GM12891 (cell line): ENCODE results near the gene TMEM215. TPM values are rescaled to one million over a fixed set of nuclear protein-coding genes. Genes with fewer than 3 reads are reported as not detected.

ENCODE experiments used
- DNase-seq: peaks from one replicate; pipeline ENCODE4 v3.0.0; 2011; ENCODE audit warnings: low spot score; ENCODE audit not compliant: insufficient read length
- FAIRE-seq: peaks from 2 replicates; lab custom pipeline; 2011; peaks lifted over from hg19 to GRCh38; lab: Jason Lieb, UNC
- PAX5 ChIP-seq: IDR thresholded peaks from 2 replicates; pipeline ENCODE4 v1.6.1; 2011; ENCODE audit warnings: low read length, moderate library complexity, mild to moderate bottlenecking; ENCODE audit not compliant: insufficient read depth, severe bottlenecking
- POLR2A ChIP-seq: IDR thresholded peaks from 2 replicates; pipeline ENCODE4 v1.6.1; 2011; ENCODE audit warnings: low read depth, low read length, control low read depth
- POLR2AphosphoS5 ChIP-seq: IDR thresholded peaks from 2 replicates; pipeline ENCODE4 v1.6.1; 2011; ENCODE audit warnings: low read depth, low read length, control low read depth
- POU2F2 ChIP-seq: IDR thresholded peaks from 2 replicates; pipeline ENCODE4 v1.6.1; 2011; ENCODE audit warnings: low read depth, mild to moderate bottlenecking, control low read depth, low read length, moderate library complexity
- SPI1 ChIP-seq: IDR thresholded peaks from 2 replicates; pipeline ENCODE4 v1.6.1; 2011; ENCODE audit warnings: low read depth, low read length, control low read depth
- TAF1 ChIP-seq: IDR thresholded peaks from 2 replicates; pipeline ENCODE4 v1.6.1; 2011; ENCODE audit warnings: low read depth, low read length, control low read depth
- polyA plus RNA-seq: library from polyadenylated mRNA; unstranded; fragments of >200 nt; gene quantifications from one replicate; pipeline ENCODE4 v1.2.1, GENCODE V29; 2012; ENCODE audit warnings: low read depth, missing spikeins, inconsistent platforms; ENCODE audit not compliant: missing spikeins

TMEM215 gene, protein sequence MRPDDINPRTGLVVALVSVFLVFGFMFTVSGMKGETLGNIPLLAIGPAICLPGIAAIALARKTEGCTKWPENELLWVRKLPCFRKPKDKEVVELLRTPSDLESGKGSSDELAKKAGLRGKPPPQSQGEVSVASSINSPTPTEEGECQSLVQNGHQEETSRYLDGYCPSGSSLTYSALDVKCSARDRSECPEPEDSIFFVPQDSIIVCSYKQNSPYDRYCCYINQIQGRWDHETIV
- not detected for polyA plus RNA-seq

DNA sequence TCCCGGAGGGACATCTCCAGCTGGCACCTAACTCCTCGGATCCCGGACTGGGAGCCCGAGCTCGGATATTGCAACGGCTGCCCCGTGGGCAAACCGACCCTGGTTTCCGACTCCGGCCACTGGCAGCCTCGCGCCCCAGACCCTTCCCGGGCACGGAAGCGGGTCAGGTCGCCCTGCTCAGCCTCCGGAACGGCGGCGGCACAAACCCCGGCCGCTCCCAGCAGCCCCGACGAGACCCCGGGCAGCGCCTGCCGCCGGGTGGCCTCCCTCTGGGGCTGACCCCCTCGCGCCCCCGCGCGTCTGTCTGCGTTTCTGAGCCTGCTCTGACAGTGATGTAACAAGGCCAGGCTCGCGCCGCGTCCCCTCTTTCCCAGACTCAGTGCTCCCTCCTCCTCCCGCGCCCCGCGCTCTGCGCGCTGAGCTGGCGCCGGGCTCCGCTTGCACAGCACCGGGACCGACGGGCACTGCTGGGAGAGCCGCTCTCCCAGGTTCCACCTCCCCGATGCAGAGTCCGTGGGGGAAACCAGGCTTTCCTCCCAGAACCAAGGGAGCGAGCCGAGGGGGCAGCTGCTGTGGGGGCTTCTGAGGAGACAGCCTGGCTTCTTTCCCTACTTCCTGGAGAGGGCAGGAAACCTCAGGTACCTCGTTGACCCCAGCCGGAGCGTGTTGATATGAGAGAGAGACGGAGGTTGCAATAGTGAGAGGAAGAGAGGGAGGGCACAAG is at the start of gene TMEM215:
Gene TMEM215 (plus strand): TSS at position 373 of the 724 bp plus-strand sequence. CDS start 644 bp downstream, outside the sequence.
- TF ChIP-seq PAX5, result no peak
- TF ChIP-seq POU2F2, result no peak
- no peak for TF ChIP-seq TAF1
- TF ChIP-seq POLR2AphosphoS5, result no peak
- no peak for TF ChIP-seq SPI1
- FAIRE-seq (no peak), DNase-seq (no peak)

DNA sequence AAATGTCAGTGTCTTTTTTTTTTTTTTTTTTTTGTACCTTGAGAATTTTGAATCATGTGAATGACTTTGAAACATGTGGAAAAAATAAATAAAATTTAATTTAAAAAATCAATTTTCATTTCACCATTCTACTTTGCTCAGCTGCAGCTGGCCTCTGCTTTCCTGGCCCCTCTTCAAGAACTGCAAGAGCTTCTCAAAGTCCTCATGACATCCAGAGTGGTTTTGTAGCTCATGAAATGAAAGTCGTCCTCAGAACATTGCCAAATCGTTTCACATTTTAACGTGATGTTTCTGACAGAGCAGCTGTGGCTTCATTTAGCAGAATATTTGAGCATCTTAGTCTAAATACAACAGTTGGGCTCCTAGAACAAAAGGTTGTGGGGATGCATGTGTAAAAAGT is 47.9 kb upstream of the TMEM215 start:
- no peak for FAIRE-seq
- DNase-seq, result no peak
- no peak for TF ChIP-seq SPI1
- TF ChIP-seq POLR2A, result no peak

DNA sequence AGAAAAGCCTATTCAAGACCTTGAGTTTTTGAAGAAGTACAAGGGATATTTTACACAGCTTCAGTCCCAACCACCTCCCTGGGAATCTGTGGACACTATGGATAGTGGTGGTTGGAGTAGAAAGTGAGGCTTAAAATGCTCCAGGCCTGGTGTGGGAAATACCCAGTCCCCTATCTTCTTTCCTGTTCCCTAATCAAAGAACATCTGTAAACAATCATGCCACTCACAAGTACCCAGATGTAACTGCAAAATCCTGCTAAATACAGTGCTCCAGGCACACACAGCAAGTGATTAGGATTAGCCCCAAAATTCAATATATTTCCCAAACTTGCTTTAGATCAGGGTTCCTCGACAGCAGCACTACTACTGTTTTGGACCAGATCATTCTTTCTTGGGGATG is 46.0 kb upstream of the TMEM215 start:
- TF ChIP-seq PAX5, result no peak
- TF ChIP-seq TAF1, result no peak
- no peak for TF ChIP-seq POLR2AphosphoS5
- TF ChIP-seq SPI1, result no peak
- no peak for TF ChIP-seq POU2F2
- no peak for TF ChIP-seq POLR2A
- FAIRE-seq, result no peak

DNA sequence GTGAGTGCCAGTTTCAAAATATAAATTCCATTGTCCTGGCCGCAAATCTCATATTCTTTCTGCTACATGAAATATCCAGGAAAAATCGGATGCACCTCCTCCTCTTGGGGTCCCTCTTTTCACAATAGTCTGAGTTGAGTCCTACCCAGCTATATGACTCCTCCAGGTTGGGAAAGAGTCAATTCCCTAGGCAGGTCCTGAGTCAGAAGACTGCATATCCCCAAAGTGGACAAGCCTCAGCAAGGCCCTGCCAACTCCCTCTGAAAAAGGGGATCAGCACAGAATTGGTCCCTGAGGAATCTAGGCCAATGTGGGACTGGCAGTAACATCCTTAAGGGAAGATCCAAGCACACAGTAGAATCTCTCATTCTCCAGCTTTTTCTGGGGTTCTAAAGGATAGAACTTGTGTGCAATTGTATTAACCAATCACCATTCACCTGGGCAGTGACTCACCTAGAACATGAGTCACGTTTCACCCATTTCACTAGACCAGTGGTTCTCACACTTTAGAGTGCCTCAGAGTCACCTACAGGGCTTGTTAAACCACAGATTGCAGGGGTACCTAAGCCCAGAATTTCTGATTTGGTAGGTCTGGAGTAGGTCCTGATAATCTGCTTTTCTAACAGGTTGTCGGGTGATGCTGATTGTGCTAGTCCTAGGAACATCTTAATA is 44.7 kb upstream of the TMEM215 start:
- FAIRE-seq (no peak), DNase-seq (no peak)
- TF ChIP-seq POLR2A (no peak), POLR2AphosphoS5 (no peak), TAF1 (no peak), PAX5 (no peak), POU2F2 (no peak), SPI1 (no peak)

More for the DNA sequence above, 46.0 kb upstream of the TMEM215 start:
- no peak for DNase-seq

DNA sequence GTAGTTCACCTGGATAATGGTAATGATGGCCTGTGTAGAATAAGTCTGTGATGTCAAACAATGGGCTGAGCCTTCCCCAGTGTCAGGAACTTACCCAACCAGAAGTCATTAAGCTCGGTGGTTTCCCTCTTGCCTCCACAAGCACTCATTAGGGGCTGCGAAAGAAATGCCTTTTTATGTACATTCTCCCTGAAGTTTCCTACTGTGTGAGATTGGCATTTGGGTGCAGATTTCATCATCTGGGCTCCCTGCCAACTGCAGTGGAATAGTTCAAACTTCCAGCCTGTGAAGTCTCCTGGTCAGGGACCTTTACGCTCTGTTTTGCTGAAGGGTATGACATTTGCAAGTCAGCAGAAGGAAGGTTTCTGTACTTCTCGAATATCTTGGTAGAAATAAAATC is 41.6 kb upstream of the TMEM215 start:
- no peak for TF ChIP-seq PAX5
- TF ChIP-seq POU2F2, result no peak
- TF ChIP-seq POLR2AphosphoS5, result no peak
- no peak for TF ChIP-seq TAF1
- no peak for TF ChIP-seq POLR2A
- no peak for TF ChIP-seq SPI1
- FAIRE-seq, result no peak
- DNase-seq, result no peak

DNA sequence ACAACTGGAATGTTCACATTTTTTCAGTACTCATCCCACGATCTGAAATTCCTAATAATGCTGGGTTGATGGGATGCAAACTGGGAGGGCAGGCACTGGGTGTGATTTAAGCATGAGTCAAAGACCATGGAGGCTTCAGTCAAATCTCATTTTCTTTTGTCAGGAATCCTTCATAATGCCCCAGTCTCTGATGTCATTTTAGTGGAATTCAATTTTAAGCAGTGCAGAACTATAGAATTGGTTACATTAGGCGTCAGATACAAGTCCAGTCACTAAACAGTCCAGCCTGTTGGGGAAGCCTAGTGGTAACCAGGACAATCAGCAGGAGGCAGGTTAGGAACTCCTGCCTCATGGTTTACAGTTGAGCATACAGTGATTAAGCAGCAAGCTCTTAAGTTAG is 41.0 kb upstream of the TMEM215 start:
- DNase-seq (no peak), FAIRE-seq (no peak)
- TF ChIP-seq POLR2A (no peak), SPI1 (no peak), POLR2AphosphoS5 (no peak), TAF1 (no peak), POU2F2 (no peak), PAX5 (no peak)

DNA sequence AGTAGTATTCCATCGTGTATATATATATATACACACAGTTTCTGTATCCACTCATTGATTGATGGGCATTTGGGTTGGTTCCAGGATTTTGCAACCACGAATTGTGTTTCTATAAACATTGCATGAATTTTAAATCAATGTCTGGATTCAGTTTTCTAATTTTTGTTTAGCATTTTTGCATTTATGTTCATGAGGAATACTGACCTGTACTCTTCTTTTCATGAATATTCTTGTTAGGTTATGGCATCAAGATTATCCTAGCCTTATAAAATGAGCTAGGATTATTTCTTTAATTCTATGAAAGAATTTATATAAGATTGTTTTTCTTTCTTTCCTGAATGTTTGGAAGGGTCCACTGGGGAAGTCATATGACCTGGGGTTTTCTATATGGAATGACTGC is 35.3 kb upstream of the TMEM215 start:
- TF ChIP-seq TAF1, result no peak
- no peak for TF ChIP-seq POLR2A
- TF ChIP-seq PAX5, result no peak
- TF ChIP-seq SPI1, result no peak
- no peak for TF ChIP-seq POU2F2
- TF ChIP-seq POLR2AphosphoS5, result no peak
- no peak for DNase-seq
- FAIRE-seq, result no peak

DNA sequence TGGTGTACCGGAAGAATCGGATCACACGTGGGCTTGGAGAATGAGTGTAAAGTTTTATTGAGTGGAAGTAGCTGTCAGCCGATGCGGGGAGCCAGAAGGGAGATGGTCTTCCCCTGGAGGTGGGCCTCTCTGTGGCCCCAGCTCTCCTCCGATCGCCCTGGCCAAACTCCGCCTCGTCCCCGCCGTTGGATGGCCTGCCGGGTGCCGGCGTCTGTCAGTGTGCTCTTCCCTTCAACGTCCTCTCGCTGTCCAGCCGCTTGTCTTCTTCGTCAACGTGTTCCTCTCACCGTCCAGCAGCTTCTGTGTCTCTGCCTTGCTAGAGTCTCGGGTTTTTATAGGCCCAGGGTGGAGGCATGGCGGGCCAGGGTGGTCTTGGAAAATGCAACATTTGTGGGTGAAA is 27.6 kb upstream of the TMEM215 start:
- DNase-seq, result no peak
- no peak for TF ChIP-seq TAF1
- no peak for TF ChIP-seq SPI1
- FAIRE-seq, result no peak

DNA sequence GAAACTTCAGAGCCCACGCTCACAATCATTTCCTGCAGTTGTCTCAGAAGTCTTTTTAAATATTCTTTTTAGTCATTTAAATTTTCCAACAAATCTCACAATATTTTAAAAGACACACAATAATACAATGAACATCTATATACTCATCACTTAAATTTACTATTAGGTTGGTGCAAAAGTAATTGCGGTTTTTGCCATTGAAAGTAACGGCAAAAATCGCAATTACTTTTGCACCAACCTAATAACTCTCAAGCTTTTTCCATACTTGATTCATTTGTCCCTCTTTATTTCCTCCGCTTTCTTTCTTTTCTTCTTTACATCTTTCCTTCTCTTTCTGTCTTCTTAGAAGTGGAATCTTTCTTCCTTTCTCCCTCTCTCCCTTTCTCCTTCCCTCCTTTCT is 19.2 kb upstream of the TMEM215 start:
- no peak for FAIRE-seq
- no peak for DNase-seq
- TF ChIP-seq TAF1 (no peak), POLR2AphosphoS5 (no peak), PAX5 (no peak), POU2F2 (no peak), POLR2A (no peak), SPI1 (no peak)

DNA sequence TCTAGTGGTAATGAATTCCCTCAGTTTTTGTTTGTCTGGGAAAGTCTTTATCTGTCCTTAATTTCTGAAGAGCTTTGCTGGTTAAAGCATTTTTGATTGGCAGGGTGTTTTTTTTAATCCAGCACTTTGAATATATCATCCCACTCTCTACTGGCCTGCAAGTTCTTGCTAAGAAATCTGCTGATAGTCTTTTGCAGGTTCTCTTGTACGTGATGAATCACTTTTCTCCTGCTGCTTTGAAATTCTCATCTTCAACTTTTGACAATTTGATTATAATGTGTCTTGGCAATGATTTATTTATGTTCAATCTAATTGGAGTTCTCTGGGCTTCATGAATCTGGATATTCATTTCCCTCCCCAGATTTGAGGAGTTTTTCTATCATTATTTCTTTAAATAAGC is 8.1 kb upstream of the TMEM215 start:
- TF ChIP-seq POU2F2, result no peak
- TF ChIP-seq POLR2AphosphoS5, result no peak
- TF ChIP-seq TAF1, result no peak
- no peak for TF ChIP-seq SPI1
- TF ChIP-seq POLR2A, result no peak
- TF ChIP-seq PAX5, result no peak
- no peak for FAIRE-seq
- DNase-seq, result no peak
